ENCODE results near the gene CCDC78.
A peak's percentile ranks its signal among the peaks of the same experiment; 100 is the strongest.
"Not testable (repeated sequence)": the region's sequence is repeated elsewhere in the genome, so short reads cannot be mapped to it uniquely, and the experiment has no call there.

Gene CCDC78

DNA sequence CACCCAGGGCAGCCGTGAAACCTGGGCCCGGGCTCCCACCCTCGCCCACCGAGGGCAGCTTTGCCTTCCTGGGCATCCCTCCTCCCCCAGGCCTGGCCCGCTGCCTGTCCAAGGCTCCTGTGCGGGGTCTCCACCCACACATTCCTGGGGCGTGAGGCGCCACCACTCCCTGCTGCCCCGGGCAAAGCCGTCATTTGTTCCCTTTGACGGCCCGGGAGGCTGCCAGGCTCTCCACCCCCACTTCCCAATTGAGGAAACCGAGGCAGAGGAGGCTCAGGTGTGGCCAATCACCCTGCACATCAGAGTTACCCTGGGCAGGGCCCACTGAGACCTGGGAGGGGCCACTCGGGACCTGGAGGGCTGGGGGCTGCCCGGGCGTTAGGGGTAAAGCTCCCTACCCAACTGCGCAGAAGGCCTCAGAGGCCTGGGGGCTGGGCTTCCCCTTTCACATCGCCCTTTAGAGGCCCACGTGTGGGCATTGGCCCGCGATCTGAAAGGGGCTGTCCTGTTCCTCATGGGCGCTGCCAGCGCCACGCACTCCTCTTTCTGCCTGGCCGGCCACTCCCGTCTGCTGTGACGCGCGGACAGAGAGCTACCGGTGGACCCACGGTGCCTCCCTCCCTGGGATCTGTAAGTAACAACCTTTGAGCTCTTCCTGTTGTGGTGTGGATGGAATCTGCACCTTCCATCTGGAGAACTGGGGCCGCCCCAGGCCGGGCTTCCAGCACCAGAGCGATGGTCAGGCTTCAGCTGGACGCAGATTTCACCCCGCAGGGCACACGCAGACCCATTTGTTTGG, 34.5 kb upstream of the CCDC78 start, which contains the start of gene MSLN:
Gene MSLN (plus strand): TSS at position 190 of the 799 bp plus-strand sequence. CDS start 1,947 bp downstream, outside the sequence.
- no peak for DNase-seq

DNA sequence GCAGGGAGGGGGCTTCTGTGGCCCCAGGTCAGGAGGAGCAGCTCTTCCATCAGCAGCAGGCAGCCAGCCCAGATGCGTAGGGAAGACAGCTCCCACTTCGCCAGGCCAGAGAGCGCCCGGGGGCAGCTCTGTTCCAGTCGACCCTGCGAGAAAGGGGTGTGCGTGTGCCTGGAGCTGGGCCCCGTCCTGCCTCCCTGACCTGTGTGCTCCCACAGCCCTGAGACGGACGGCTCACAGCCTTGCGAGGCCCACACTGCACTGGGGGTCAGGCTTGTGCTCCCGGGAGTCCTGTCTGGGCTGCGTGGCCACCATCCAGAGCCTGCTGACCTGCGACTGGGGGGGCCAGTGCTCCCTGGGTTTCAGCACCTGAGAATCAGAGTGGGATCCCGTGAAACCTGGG, 33.8 kb upstream of the CCDC78 start:
- no peak for DNase-seq

DNA sequence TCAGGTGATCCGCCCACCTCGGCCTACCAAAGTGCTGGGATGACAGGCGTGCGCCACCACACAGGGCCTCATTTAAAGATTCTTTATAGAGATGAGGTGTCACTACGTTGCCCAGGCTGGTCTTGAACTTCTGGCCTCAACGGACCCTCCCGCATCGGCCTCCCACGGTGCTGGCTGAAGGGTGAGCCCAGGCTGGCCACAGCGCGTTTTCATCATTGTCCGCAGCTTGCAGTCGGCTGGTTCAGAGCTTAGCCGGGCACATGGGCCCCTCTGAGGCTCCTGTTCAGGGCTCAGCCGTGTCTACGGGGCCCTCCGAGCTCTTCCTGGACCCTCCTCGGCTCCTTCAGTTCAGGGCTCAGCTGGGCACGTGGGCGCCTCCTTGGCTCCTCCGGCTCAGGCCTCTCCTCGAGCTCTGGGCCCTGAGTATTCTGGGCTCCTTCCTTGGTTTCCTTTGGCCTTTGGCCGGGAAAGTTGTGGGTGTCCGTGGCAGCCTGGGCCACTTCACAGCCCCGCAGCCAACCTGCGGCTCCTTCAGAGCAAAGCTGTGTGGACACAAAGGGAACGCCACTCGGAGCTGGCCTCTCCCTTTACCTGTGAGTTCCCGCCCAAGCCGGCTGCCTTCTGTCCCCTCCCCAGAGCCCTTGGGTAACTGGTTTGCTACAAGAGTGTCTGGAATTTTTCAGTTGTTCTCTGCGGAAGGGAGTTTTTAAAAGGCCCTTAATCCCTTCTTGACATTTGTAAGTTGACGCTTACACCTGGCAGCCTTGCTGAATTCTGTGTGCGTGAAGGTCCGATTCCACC, 33.1 kb upstream of the CCDC78 start:
- DNase-seq, result no peak

DNA sequence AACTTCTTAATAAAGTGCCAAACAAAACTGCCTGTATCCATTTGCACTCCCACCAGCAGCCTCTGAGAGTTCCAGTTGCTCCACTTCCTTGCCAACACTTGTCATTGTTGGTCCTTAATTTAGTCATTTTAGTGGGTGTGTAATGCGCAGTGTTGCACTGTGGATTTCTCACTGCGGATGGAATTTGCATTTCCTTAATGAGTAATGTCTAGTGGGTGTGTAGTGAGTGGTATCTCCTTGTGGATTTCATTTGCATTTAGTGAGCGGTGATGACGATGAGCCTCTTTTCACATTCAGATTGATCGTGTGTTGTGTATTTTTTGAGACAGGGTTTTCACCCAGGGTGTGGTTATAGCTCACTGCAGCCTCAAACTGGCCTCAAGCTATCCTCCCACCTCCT, 30.2 kb upstream of the CCDC78 start:
- no peak for DNase-seq

DNA sequence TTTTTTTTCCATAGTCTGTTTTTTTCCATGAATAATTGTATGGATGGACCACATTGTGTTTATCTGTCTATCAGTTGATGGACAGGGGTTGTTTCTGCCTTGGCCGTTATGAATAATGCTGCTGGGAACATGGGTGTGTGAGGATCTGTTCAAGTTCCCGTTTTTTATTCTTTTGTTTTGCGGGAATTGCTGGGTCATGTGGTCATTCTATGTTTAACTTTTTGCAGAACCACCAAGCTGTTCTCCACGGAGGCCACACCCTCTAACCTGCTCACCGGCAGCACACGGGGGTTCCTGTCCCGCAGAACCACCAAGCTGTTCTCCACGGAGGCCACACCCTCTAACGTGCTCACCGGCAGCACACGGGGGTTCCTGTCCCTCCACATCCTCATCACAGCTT, 28.4 kb upstream of the CCDC78 start:
- no peak for DNase-seq

DNA sequence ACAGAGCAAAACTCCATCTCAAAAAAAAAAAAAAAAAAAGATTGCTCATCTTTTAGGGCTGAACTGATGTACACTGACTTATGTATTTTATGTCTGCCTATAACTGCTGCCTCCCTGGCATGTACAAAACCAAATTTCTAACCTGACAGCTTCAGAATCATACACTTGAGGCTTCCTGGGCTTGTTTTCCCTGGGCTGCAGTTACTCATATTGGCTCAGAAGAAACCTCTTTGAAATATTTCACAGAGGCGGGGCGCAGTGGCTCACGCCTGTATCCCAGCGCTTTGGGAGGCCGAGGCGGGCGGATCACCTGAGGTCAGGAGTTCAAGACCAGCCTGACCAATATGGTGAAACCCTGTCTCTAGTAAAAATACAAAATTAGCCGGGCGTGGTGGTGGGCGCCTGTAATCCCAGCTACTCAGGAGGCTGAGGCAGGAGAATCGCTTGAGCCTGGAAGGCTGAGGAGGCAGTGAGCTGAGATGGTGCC, 27.9 kb upstream of the CCDC78 start:
- DNase-seq, result not testable (repeated sequence)

DNA sequence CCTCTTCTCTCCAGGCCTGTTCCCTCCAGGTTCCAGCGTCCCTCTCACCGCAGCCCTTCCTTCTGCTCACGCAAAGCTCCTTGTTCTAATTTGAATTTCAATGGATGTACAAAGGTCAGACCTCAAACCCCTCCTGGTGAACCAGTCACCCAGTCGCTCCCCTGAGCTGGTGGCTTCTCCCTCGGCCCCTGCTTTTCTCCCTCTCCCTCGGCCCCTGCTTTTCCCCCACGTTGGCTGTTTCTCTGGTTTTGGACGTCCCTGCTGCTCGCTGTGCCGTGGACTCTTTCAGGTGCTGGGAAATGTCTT, 25.7 kb upstream of the CCDC78 start:
- no peak for DNase-seq

DNA sequence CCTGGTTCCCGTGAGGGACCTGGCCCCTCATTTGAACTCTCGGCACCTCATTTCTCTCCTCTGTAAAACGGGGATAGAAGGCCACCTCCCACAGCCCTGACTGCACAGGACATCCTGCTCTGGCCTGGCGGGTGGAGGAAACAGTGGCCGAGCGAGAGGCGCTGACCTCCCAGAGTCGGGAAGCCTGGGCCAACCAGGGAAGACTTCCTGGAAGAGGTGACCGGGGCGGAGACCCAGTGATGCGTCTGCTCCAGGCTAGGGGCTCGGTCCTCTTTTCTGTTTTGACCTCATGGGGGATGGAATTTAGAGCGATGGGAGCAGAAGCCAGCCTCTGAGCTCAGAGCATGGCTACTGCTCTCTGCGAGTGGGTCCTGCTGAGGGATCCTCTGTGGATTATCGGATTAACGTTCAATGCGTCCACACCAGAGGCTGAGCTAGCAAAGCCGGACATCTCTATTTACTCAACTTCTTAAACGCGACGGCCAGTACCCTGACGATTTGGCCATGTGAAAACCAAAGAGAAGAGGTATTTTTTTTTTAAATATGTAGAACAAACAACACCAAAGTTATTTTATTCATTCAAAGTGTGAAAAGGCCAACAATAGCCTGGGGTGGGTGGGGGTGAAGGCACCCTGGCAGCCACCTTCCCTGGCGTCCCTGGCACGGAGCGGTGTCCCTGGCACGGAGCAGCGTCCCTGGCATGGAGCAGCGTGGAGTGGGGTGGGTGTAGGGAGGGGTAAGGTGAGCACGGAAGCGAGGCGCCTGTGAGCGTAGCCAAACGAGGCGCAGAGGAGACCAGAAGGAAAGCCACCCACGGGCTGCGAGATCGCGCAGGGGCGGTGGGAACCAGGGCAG, 25.1 kb upstream of the CCDC78 start:
- no peak for DNase-seq

DNA sequence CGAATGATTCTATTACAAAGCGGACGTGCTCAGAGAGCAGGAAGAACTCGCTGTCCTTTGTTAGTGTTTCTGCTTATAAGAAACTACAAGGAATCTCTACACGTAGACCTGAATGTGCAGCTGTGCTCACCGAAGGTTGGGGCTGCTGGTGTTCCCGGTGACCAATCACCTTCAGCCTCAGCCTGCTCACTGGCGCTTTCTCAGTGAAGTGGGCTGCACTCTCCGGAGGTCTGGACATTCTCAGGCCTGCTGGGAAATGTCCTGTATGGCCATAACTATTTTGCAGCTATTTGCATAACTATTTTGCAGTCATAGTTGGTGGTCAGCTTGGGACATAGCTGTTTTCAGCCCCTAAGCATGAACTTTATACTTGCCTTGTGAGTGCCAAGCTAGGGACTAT, 24.2 kb upstream of the CCDC78 start:
- no peak for DNase-seq

DNA sequence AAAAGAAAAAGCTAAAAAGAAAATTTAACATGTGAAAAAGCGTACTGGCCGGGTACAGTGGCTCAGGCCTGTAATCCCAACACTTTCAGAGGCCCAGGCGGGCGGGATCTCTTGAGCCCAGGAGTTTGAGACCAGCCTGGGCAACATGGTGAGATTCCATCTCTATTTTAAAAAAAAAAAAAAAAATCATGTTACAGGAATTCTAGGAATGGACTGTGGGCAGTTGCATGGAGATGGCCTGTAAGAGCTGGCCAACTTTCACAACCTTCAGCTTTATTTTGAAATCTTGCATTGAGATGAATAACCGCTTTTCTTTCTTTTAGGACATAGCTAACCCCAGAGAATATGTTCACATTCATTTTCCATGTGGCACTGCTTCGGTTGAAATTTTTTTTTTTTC, 22.8 kb upstream of the CCDC78 start:
- DNase-seq, result no peak

DNA sequence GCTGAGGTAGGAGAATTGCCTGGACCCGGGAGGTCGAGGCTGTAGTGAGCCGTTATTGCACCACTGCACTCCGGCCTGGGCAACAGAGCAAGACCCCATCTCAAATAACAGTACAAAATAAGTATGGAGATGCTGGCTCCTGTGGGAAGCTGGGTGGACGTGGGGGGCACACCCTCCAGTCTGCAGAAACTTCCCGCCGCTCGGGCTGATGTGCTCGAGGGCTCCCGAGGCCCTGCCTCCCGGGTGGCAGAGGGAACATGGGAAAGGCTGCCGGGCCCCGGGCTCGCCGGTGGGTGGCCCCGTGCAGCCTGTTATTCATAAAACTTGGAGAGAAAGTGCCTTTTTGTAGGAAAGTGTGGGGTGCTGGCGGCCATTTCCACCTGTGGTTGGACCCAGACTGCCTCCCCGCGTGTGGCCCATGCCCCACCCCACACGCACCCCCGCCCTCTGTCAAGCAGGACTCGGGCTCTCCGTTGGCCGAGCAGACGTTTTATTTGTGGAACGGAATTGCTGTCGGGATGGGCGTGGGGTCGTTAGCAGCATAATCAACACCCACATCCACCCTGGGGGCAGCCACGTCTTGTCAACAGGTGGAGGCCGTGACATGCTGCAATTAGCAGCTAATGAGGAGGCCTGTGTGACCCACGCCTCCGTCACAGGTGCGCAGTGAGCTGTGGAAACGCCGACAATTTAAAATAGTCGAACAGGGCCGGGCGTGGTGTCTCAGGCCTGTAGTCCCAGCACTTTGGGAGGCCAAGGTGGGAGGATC, 21.9 kb upstream of the CCDC78 start:
- DNase-seq, result no peak

DNA sequence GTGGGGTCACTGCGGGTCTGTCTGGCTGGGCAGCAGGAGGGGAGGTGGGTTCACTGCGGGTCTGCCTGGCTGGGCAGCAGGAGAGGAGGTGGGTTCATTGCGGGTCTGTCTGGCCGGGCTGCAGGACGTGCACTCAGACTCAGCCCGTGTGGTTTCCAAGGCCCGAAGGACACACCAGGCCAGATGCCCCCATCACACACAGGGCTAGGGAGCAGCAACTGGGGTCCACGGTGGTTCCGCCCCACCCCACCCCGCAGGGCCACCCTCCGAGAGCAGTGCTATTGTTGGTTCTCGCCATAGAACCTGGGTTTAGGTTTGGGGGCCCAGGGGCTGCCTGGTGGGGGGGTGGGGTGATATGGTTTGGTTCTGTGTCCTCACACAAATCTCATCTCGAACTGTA, 20.4 kb upstream of the CCDC78 start:
- no peak for DNase-seq

DNA sequence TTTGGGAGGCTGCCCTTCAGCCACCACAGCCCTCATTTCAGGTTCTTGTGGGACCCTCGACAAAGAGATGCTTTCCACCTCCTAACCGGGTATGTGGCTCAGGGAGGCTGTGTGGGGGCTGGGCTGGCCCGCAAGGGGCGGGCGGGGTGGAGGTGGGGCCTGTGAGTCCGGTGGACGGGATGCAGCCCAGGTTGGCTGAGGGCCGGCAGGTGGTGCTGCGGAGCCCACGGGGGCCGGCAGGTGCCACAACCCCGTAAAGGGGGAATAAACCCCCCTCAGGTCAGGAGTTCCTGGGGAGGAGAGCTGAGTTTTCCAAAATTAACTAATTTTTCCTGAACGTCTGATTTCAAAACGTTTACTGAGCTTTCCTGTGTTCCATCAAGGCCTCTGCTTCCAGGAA, 19.5 kb upstream of the CCDC78 start:
- no peak for DNase-seq

DNA sequence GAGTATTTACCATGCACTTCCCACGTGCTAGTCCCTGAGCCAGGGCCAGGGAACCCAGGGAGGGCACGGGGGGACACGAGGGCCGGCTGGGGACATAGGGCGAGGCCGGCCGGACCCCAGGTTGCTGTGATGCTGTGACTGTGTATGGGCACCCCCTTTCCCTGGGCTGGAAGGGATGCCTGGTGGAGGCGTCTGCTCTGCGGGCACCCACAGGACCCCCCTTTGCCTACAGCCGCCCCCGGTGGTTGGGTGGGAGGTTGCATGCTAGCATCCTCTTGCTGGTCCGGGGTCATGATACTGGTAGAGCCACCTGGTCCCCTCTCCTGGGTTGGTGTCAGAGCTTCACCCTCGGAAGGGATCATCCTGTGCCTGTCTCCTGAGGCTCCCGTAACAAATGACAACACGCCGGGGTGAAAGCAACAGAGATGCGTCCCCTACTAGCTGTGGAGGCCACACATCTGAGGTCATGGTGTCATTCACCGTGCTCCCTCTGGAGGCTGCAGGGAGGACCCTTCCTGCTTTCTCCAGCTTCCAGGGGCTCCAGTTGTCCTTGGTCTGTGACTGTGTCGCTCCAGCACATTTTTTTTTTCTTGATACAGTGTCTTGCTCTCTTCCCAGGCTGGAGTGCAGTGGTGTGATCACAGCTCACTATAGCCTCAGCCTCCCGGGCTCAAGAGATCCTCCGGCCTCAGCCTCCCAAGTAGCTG, 17.7 kb upstream of the CCDC78 start:
- DNase-seq, result no peak

DNA sequence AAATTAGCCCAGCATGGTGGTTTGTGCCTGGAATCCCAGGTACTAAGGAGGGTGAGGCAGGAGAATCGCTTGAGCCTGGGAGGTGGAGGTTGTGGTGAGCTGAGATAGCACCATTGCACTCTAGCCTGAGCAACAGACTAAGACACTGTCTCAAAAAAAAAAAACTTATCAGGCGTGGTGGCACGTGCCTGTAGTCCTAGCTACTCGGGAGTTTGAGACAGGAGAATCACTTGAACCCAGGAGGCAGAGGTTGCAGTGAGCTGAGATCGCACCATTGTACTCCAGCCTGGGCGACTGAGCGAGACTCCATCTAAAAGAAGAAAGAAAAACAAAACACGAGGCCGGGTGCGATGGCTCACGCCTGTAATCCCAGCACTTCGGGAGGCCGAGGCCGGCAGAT, 16.7 kb upstream of the CCDC78 start:
- DNase-seq, result not testable (repeated sequence)

DNA sequence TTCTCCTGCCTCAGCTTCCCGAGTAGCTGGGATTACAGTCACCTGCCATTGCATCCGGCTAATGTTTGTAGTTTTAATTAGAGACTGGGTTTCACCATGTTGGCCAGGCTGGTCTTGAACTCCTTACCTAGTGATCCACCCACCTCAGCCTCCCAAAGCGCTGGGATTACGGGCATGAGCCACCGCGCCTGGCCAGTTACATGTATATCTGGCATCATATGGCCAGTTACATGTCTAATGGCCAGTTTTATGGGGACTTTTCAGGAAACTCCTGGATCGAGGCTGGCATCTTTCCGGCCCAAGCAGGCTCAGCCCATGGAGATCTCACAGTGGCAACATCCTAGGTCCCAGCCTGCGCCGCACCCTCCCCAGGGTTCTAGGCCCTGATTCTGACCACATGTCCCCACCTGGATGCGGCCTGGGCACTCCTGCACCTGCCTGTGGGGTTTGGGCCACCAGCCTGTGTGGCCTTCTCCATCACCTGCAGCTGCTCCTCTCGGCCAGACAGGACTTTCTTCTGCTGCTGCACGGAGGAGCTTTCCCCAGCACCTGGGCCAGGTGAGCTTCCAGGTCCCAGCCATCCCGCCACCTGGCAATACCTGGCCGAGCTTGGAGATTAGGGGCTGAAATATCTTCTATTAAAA, 15.9 kb upstream of the CCDC78 start:
- no peak for DNase-seq

DNA sequence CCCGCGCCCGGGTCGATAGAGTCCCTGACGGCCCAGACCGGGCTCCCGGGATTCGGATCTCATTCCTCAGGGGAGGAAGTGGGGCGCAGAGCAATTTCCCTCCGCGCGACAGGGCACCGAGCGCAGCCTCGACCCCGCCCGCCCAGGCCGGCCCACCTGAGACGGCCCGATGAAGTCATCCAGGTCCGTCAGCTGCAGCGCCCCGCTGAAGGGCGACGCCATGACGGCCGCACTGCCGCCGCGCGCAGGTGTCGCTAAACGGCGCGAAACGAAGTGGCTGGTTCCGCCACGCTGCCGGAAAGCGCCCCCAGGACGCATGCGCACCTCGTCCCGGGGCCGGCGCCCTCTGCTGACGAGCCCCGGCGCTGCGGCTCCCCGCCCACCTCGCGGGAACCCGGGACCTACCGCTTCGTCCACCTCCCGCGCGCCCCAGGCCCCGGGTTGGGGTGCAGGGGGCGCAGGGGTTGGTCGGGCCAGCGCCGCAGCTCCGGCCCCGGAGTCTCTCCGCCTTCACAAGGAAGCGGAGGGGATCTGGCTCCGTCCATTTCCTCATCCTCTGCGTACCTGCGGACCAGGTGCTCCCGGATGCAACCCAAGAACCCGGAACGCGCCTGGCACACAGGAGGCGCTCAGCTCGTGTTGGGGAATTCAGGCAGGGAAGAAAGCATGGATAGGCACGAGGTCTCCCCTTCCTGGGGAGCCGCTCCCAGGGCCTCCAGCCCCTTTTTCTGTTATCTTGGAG, 14.7 kb upstream of the CCDC78 start, which contains the start of gene CIAO3:
Gene CIAO3 (minus strand): TSS at position 234 of the 742 bp plus-strand sequence. CDS start 12 bp downstream, at position 222.
- DNase-seq, result peak; percentile 89 to 95 (median 92)

DNA sequence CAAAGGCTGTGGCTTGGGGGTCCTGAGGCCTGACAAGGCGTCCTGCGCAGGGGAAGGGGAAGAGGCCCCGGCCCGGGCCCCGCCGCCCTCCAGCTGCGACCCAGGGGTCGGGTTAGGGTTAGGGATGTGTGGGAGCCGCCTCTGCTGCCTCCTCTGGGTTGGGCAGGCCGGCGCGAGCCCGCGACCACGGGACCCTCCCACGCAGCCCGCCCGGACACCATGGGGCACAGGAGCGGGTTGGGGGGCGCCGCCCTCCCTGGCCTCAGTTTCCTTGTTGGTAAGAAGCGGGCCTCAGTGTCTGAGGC, 14.2 kb upstream of the CCDC78 start:
- DNase-seq, result no peak

DNA sequence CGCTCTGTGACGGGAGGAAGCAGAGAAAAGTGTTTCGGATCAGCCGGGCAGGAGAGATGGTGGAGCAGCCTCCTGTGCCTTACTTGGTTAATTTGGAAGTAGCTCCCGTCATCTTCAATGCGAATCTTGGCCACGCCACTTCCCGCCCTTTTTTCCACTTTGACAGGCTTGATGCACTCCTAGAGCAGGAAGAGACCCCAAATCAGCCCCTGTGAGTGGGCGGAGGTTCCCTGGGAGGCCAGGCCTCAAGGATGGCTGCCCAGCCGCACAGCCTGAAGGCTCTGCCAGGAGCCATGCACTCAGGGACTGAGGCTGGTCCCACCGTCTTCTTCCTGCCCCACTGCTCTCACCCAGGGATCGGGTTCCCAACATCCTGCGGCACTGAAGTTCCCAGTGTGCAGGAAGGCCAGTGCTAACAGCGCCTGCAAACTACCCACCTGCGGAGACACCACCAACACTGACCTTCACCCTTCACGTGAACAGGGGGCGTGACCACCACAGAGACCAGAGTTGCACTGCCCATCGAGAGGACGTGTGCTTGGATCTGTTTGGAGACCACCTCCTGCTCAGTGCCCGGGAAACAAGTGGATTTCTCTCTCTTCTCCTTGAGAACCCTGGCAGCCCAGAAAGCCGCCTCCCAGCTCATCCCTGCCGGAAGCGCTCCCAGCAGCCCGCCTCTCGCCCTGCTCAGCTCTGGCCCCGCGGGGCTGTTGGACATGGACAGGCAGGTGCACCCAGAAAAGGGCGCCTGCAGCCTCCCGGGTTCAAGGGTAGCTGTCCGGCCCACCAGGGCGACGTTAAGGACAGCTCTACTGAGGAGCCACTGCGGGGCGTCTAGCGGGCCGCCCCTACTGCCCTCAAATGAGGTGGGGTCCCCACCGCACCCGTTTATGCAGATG, 13.6 kb upstream of the CCDC78 start:
- no peak for DNase-seq

All from activated naive CD4-positive, alpha-beta T cell (primary cell).